GM21529 (cell line): ENCODE data around the gene CES3.
"Not testable (repeated sequence)": the region's sequence is repeated elsewhere in the genome, so short reads cannot be mapped to it uniquely, and the experiment has no call there.

ENCODE experiments used
- ATAC-seq: cut with Tn5 transposase; IDR thresholded peaks from one replicate; pipeline ENCODE4 v1.9.1; 2021; ENCODE audit not compliant: unreplicated experiment

CES3 gene

DNA sequence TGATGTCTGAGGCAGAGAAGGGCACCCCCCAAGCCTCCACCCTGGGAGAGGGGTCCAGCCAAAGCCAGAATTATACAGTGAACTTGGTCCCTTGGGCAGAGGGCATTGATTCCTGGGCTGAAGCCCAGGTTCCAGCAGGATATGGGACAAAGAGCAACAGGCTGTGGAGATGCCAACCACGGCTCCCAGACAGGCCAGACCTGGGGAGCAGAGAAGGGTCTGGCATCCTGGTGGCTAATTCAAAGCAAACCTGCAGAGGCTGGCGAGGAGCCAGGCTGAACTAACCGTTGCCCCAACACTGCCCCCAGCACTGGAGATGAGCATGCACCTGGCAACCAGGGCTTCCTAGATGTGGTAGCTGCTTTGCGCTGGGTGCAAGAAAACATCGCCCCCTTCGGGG is 3.0 kb downstream of the CES3 start:
- no peak for ATAC-seq

DNA sequence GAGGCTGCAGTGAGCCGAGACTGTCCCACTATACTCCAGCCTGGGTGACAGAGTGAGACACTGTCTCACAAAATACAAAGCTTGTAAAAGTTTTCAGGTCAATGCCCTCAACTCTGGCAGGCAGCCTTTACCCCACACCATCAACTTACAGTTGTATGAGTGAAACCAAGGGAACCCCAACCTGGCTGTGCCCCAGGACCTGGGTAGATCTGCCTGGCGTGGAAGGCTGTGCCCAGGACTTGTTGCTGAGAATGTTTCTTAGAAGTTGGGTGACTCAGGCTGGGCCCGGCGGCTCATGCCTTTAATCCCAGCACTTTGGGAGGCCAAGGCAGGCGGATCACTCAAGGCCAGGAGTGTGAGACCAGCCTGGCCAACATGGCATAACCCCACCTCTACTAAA is 7.8 kb downstream of the CES3 start:
- no peak for ATAC-seq

DNA sequence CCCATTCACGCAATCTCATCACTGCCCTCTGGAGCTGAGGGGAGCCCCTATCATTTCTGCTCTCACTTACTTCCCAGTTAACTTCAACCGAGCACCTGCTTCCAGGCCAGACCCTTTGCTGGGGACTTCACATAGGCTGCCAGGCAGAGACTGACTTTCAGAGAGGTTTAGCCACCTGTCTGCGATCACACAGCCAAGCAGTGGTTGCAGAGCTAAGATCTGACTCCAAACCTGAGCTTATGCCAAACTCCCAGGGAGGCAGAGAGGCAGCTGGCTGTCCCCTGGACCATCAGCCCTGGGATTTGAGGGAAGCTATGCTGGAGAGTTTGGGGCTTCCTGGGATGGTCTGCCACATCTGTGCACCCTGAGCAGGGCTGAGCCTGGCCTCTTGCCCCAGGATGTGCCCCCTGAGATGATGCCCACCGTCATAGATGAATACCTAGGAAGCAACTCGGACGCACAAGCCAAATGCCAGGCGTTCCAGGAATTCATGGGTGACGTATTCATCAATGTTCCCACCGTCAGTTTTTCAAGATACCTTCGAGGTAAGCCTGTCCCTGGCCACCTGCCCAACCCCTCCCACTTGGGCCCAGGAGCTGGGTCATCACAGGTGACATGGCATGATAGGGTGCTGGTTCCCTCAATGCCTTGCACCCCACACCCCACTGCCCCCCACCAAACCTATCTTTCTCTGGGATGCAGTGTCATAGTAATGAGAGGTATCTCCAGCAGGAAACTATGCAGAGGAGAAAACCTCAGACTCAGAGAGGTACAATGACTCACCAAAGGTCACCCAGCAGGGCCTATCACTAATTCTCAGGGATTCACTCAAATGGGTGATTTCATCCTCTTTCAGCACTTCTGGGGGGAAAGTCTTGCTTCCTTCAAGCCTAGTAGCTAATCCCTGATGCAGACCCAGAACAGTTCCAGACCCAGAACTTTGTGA is 10.0 kb downstream of the CES3 start:
- ATAC-seq = no peak

DNA sequence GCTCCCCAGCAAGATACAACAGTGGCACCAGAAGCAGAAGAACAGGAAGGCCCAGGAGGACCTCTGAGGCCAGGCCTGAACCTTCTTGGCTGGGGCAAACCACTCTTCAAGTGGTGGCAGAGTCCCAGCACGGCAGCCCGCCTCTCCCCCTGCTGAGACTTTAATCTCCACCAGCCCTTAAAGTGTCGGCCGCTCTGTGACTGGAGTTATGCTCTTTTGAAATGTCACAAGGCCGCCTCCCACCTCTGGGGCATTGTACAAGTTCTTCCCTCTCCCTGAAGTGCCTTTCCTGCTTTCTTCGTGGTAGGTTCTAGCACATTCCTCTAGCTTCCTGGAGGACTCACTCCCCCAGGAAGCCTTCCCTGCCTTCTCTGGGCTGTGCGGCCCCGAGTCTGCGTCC is 11.9 kb downstream of the CES3 start:
- ATAC-seq = no peak

DNA sequence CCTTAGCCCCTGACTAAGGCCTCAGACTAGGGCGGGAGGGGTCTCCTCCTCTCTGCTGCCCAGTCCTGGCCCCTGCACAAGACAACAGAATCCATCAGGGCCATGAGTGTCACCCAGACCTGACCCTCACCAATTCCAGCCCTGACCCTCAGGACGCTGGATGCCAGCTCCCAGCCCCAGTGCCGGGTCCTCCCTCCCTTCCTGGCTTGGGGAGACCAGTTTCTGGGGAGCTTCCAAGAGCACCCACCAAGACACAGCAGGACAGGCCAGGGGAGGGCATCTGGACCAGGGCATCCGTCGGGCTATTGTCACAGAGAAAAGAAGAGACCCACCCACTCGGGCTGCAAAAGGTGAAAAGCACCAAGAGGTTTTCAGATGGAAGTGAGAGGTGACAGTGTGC is 12.7 kb downstream of the CES3 start:
- no peak for ATAC-seq

DNA sequence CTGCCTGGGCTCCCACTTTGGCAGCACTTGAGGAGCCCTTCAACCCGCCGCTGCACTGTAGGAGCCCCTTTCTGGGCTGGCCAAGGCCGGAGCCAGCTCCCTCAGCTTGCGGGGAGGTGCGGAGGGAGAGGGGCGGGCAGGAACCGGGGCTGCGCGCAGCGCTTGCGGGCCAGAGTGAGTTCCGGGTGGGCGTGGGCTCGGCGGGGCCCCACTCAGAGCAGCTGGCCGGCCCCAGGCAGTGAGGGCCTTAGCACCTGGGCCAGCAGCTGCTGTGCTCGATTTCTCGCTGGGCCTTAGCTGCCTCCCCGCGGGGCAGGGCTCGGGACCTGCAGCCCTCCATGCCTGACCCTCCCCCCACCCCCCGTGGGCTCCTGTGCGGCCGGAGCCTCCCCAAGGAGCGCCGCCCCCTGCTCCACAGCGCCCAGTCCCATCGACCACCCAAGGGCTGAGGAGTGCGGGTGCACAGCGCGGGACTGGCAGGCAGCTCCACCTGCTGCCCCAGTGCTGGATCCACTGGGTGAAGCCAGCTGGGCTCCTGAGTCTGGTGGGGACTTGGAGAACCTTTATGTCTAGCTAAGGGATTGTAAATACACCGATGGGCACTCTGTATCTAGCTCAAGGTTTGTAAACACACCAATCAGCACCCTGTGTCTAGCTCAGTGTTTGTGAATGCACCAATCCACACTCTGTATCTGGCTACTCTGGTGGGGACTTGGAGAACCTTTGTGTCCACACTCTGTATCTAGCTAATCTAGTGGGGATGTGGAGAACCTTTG is 13.3 kb downstream of the CES3 start:
- not testable (repeated sequence) for ATAC-seq

DNA sequence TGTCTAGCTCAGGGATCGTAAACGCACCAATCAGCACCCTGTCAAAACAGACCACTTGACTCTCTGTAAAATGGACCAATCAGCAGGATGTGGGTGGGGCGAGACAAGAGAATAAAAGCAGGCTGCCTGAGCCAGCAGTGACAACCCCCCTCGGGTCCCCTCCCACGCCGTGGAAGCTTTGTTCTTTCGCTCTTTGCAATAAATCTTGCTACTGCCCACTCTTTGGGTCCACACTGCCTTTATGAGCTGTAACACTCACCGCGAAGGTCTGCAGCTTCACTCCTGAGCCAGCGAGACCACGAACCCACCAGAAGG is 13.8 kb downstream of the CES3 start:
- not testable (repeated sequence) for ATAC-seq

DNA sequence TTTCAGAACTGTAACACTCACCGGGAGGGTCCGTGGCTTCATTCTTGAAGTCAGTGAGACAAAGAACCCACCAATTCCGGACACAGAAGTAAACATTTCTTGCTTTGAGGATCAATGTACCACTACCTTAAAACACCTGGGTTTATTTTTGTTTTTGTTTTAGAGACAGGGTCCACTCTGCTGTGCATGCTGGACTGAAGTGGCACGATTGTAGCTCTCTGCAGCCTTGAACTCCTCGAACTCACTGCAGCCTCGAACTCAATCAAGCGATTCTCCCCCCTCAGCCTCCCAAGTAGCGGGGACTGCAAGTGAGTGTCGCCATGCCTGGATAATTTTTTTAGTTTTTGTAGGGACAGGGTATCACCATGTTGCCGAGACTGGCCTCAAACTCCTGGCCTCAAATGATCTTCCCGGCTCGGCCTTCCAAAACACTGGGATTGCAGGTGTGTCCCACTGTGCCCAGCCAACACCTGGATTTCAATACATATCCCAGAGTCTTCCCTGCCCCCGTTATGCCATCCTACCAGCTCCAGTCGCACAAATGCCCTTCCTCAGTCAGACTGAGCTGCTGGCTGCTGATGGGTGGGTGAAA is 14.3 kb downstream of the CES3 start:
- ATAC-seq = no peak

DNA sequence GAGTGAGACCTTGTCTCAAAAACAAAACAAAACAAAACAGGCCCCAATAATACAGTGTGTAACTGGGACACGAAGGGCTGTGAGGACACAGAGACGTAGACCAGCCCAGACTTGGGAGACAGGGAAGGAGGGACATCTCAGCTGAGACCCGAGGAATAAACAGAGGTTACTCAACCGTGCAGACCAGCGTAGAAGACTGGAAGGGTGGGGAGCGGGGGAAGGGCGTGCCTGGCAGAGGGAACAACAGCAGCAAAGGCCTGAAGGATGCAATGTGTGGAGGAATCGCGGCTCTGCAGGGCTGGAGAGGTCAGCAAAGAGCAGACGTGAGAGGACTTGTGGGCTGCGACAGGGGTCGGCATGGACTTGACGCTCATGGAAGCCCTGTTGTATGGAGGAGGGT is 15.7 kb downstream of the CES3 start:
- ATAC-seq = no peak

DNA sequence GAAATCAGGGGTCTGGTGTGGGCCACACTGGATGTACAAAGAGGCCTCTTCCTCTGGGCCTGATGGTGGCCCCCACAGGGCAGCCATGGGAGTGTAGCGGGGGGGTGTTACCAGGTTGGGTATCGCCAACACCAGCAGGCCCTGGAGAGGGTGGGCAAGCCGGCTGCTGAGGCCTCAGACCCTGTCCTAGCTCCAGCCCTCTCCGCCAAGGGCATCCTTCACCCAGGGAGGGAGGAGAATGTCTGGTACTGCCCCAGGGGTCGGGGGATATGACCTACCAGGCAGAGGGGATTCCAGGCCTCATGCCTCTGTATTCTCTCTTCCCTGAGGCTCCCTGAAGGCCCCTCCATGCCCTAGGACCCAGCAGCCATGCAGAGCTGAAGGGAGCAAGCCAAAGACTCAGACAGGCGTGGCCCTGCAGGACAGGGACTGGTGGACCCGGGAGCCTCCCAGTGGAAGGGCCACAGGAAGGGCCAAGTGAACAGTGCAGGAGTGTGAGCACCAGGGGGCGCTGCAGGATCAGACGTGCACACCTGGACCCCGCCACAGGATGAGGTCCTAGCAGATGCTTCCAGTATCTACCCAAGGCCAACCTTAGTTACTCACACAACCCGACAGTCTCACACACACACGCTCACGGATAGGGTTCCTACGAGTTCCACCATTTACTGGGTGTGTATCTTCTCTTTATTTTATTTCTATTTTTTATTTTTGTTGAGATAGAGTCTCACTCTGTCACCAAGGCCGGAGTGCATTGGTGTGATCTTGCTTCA is 16.5 kb downstream of the CES3 start:
- ATAC-seq = peak; percentile 87

DNA sequence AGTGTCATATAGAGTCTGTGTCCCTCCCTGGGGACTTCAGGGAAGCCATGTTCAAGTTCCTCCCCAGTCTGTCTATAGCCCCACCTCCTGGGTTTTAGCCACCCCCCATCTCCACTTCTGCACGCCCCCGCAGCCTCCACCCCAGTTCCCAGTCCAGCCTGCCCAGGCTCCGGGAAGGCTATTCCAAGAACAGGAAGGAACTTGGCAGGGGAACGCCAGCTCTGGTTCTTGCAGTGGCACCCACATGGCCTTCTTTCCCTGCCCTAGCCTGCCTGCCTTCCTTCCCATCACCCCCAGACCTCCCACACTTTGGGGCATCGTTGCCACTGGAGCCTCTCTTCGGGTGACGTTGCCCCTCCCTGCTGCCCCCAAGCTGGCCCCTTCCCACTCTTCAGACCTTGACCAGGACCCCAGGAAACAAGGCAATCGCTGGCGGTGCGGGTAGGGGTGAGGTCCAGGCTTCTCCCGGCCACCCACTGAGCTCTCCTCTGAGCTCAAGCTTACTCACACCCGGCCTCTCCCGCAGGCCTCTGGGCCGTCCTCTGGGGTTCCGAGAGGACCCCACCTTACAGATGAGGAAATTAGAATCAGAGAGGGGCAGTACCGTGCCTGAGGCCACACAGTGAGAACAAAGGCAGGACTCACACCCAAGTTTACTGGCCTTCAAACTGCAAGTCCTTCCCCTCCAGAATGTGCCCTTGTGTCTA is 18.1 kb downstream of the CES3 start:
- ATAC-seq = no peak

DNA sequence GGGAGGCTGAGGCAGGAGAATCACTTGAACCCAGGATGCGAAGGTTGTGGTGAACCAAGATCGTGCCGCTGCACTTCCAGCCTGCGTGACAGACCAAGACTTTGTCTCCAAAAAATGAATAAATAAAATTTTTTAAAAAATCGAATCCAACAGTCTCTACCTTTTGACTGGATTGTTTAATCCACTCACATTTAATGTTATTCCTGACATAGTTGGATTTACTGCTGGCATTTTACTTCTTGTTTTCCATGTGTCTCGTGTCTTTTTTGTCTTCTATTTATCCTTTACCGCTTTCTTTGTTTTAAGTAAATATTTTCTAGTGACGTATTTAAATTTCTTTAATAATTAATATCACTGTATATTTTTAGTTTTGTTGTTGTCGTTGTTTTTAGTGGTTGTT is 22.0 kb downstream of the CES3 start:
- ATAC-seq = no peak

DNA sequence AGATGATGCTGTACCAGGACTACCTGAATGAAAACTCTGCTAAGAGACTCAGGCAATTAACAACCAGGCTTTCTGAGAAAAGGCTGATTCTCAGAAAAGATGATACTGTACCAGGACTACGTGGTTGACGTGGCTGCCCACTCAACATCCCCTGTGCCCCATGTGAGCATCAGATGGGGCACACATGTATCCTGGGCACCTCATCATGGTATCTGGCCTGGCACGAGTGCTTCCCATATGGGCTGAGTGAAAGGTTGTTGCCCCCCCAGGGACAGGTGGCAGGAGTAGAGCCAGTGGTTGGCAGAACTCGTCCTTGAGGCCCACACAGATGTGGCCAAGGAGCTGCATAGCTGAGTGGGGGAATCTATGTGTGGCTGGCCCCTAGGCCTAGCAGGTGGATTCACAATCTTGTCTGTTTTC is 23.8 kb downstream of the CES3 start:
- ATAC-seq = no peak

DNA sequence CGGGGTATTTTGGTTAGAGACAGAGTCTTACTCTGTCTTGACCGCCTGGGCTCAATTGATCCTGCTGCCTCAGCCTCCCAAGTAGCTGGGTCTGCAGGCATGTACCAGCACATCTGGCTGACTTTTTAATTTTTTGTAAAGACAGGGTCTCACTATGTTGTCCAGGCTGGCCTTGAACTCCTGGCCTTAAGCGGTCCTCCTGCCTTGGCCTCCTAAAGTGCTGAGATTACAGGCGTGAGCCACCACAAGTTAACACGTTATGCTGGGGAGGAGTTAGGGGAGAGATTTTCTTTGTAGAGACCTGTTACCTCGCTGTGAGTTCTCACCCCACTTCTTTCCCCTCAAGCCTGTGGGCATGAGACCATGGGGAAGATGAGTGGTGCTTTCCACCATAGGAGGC is 25.5 kb downstream of the CES3 start:
- no peak for ATAC-seq

DNA sequence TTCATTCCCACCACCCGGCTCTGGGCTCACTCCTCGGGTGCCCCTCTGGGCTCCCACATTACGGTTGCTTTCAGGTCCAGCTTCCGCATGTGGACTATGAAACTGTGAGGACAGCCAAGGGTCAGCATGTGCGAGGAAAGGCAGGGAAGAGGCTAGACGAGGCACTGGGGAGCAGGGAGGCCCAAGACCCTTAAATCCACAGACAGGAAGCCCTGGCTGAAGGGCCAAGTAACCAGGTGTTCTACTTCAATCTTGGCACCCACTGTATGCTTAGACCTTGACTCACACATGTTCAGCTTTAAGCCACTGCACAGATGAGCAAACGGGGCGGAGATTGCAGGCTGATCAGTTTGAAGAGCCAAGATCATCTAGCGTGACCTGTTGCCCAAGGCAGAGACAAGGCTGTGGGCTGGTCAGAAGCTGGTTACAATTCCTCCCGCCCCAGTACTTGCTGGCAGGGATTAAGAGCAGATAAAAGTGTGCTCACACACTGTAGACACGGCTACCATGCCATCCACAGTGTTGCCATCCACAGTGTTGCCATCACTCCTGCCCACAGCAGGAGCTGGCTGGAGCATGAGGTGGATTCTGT is 27.2 kb downstream of the CES3 start, which contains the start of gene CES4A:
TSS of gene CES4A (plus strand) at position 393 of the 592 bp plus-strand sequence. CDS start at position 577, 184 bp downstream.
- ATAC-seq = no peak

DNA sequence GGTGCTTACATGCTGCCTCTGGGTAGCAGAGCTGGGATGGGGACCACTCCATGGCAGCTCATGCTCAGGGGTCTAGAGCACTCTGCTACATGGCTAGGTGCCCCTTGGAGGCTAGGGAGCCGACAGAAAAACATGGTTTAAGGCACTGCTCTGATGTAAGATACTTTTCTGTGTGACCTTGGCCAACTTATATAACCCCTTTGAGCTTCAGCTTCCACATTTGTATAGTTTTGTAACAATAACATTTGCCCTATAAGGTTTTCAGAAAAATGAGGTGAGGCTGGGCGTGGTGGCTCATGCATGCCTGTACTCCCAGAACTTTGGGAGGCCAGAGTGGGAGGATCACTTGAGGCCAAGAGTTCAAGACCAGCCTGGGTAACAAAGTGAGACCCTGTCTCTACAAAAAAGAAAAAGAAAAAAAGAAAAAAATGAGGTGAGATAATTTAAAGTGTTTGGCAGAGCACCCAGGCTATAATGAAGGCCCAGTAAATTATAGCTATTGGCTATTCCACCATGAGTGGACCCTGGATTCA is 30.5 kb downstream of the CES3 start:
- ATAC-seq = no peak

DNA sequence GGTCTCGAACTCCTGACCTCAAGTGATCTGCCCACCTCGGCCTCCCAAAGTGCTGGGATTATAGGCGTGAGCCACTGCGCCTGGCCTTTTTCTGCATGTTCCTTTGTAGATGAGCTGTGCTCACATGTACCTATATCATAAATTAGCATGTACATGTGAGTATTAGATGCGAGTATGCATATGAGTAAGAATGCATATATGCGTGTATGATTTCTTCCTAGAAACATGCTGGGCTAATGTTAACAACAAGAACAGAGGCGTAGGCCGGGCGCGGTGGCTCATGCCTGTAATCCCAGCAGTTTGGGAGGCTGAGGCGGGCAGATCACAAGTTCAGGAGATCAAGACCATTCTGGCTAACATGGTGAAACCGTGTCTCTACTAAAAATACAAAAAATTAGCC is 32.5 kb downstream of the CES3 start:
- ATAC-seq = not testable (repeated sequence)

DNA sequence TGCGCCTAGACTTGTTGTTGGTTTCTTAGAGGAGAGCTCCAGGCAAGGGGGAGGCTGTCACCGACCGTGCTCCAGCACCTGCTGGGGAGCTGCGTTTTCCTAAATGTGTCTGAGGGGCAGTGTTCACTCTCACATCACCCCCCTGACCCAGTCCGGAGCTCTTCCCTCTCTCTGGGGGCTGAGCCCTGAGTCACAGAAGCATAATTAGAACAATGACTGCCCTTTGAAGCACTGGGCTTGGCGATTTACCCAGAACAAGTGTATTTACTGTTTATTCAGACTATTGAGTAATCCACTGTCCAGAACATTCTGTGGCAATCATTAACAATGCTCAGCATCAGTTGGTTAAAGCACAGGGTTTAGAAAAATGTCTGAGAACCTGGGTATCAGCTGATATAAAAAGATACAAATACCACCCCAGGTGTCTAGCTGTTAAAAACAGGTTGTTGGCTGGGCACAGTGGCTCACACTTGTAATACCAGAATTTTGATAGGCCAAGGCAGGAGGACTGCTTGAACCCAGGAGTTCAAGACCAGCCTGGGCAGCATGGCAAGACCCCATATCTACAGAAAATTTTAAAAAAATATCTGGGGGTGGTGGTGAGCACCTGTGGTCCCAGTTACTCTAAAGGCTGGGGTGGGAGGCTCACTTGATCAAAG is 35.4 kb downstream of the CES3 start:
- no peak for ATAC-seq

DNA sequence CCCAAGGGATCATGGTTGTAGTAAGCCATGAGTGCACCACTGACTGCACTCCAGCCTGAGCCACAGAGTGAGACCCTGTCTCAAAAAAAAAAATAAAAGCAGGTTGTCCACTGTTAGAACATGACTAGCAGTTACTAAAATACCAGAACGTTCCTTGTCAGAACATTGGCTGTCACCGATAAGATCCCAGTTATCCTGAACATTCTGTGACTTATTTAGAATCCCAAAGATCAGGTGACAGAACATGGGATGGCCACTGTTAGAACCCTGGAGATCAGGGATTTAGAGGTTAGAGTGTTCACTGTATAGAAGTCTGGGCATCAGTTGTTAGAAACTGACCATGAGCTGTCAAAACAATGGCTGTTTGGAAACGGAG is 35.9 kb downstream of the CES3 start:
- no peak for ATAC-seq
